Measurements from ENCODE around the gene IL37. TPM values are rescaled to one million over a fixed set of nuclear protein-coding genes. Genes with fewer than 3 reads are reported as not detected.

Gene IL37
- total RNA-seq, 1 donor from 2014 or later, result not detected

GRCh38 chr2:112946086-112946485, 35.1 kb downstream of the IL37 start:
- DNase-seq (ENCODE audit: low spot score), result no peak
- intact Hi-C loops (cut with DNase I), result loop anchor here (10.0 kb wide), 1 partner anchor 351 kb away; no protein-coding TSS in a partner anchor

GRCh38 chr2:112947374-112947773, 36.4 kb downstream of the IL37 start:
- DNase-seq (ENCODE audit: low spot score), result no peak
- intact Hi-C loops (cut with DNase I), result loop anchor here (10.0 kb wide), 1 partner anchor 353 kb away; no protein-coding TSS in a partner anchor

- intact Hi-C loops (cut with DNase I), result loop anchor here (10.0 kb wide), 1 partner anchor 355 kb away; no protein-coding TSS in a partner anchor
- DNase-seq (ENCODE audit: low spot score), result no peak
Measured at GRCh38 chr2:112949456-112949855, 38.5 kb downstream of the IL37 start.

GRCh38 chr2:112954364-112954763, 43.4 kb downstream of the IL37 start:
- DNase-seq (ENCODE audit: low spot score), result no peak
- intact Hi-C loops (cut with DNase I), result no loop called here

GRCh38 chr2:112957511-112957910, 46.5 kb downstream of the IL37 start:
- intact Hi-C loops (cut with DNase I), result no loop called here
- DNase-seq (ENCODE audit: low spot score), result no peak

GRCh38 chr2:112958428-112959108, 47.6 kb downstream of the IL37 start:
- no peak for DNase-seq (ENCODE audit: low spot score)
- intact Hi-C loops (cut with DNase I), result no loop called here

- DNase-seq (ENCODE audit: low spot score), result no peak
- intact Hi-C loops (cut with DNase I), result no loop called here
Measured at GRCh38 chr2:112959109-112959812, 48.3 kb downstream of the IL37 start.

- intact Hi-C loops (cut with DNase I), result no loop called here
- DNase-seq (ENCODE audit: low spot score), result no peak
Measured at GRCh38 chr2:112960230-112960825, 49.4 kb downstream of the IL37 start.

GRCh38 chr2:112962308-112963175, 51.6 kb downstream of the IL37 start:
- no peak for DNase-seq (ENCODE audit: low spot score)

GRCh38 chr2:112967023-112967422, 56.1 kb downstream of the IL37 start:
- DNase-seq (ENCODE audit: low spot score), result no peak
- intact Hi-C loops (cut with DNase I), result no loop called here

More at GRCh38 chr2:112962308-112963175, 51.6 kb downstream of the IL37 start:
- intact Hi-C loops (cut with DNase I), result no loop called here

Other genes starting within 250 kb of the IL37 start
- not detected for gene NT5DC4, start 190.1 kb upstream of the IL37 start, total RNA-seq
- gene CKAP2L, start 146.6 kb upstream of the IL37 start, total RNA-seq, result 0.30 TPM
- not detected for gene IL1A, start 126.7 kb upstream of the IL37 start, total RNA-seq
- gene IL1B, start 74.4 kb upstream of the IL37 start, total RNA-seq, result 0.48 TPM
- not detected for gene IL36G, start 66.8 kb downstream of the IL37 start, total RNA-seq
- not detected for gene IL36A, start 94.3 kb downstream of the IL37 start, total RNA-seq
- not detected for gene IL36B, start 141.7 kb downstream of the IL37 start, total RNA-seq
- gene IL36RN, start 148.0 kb downstream of the IL37 start, total RNA-seq, result not detected
- gene IL1F10, start 156.8 kb downstream of the IL37 start, total RNA-seq, result not detected
- gene IL1RN, start 216.4 kb downstream of the IL37 start, total RNA-seq, result 0.59 TPM

Data from cardiac septum (tissue), 1 donor.